HCT116 (cell line): ENCODE measurements around the gene FOXF2. TPM values are rescaled to one million over a fixed set of nuclear protein-coding genes. Genes with fewer than 3 reads are reported as not detected.

Source experiments
- ATAC-seq: fragments of 200-7000 bp; cut with Tn5 transposase; 2 replicates; pipeline ENCODE4 v1.9.1; 2020; ENCODE audit warnings: mild to moderate bottlenecking, moderate library complexity
- BruUV-seq: library from RNA; stranded (reverse); fragments of 400-500 nt; replicated peaks from 2 replicates; lab custom pipeline; 2021; lab: Mats Ljungman, UMichigan
- CTCF ChIA-PET: fragments of 300-600 bp; sonication (Branson Sonifier 250); formaldehyde crosslinking; loops from one replicate; lab custom pipeline; 2021; ENCODE audit warnings: antibody characterized with exemption; lab: Charles Lee
- POLR2A ChIA-PET: fragments of 300-600, 350-600 bp; sonication (Branson Sonifier 250); formaldehyde crosslinking; loops from one replicate; lab custom pipeline; 2021; ENCODE audit warnings: antibody characterized with exemption; lab: Charles Lee
- RAD21 ChIA-PET, 2 experiments: fragments of 300-600 bp; sonication (Branson Sonifier 250); formaldehyde crosslinking; loops; one replicate each; lab custom pipeline; 2023; ENCODE audit warnings: low total read pairs in 2 of 2; ENCODE audit not compliant: uncharacterized antibody in 2 of 2, unreplicated experiment in 2 of 2, low non-redundant PET in 1 of 2; lab: Charles Lee
- DNase-seq: peaks from one replicate; pipeline ENCODE4 v3.0.0-alpha.2; 2010; ENCODE audit warnings: low read depth, low spot score
- H2AFZ ChIP-seq: fragments of 200-600 bp; shearing (Covaris generic), sonication (generic); 2 replicates; pipeline ENCODE4 v1.6.1; 2017; ENCODE audit warnings: low read depth, mixed run types, mixed read lengths, antibody characterized with exemption, low read length; ENCODE audit not compliant: poor library complexity, severe bottlenecking
- H3K27ac ChIP-seq: 2 replicates; pipeline ENCODE4 v1.5.1; 2012; ENCODE audit warnings: low read depth, low read length
- H3K27me3 ChIP-seq: fragments of 200-600 bp; sonication (generic); 2 replicates; pipeline ENCODE4 v1.6.1; 2016; ENCODE audit warnings: mixed run types, low read length, mixed read lengths; ENCODE audit not compliant: insufficient read depth
- H3K36me3 ChIP-seq, 2 experiments: fragments of 200-500 bp in 1 of 2; fragments of 200-600 bp in 1 of 2; sonication (Bioruptor generic) in 1 of 2; sonication (generic) in 1 of 2; 2 replicates each; pipeline versions ENCODE4 v1.5.1 to v1.6.1; 2014 to 2016; ENCODE audit warnings: low read length in 2 of 2, inconsistent platforms in 1 of 2, mixed read lengths in 1 of 2, mixed run types in 1 of 2; ENCODE audit not compliant: insufficient read depth in 2 of 2, control insufficient read depth in 1 of 2
- H3K4me1 ChIP-seq, 2 experiments: fragments of 200-600 bp in 1 of 2; sonication (generic) in 1 of 2; 2 replicates each; pipeline versions ENCODE4 v1.5.1 to v1.6.1; 2012 to 2017; ENCODE audit warnings: low read length in 2 of 2, inconsistent platforms in 1 of 2, mild to moderate bottlenecking in 1 of 2, mixed read lengths in 1 of 2, mixed run types in 1 of 2, moderate library complexity in 1 of 2; ENCODE audit not compliant: insufficient read depth in 2 of 2, control insufficient read depth in 1 of 2
- H3K4me2 ChIP-seq: fragments of 200-600 bp; sonication (generic); 2 replicates; pipeline ENCODE4 v1.6.1; 2017; ENCODE audit warnings: mixed run types, low read length, mixed read lengths
- H3K4me3 ChIP-seq, 2 experiments: fragments of 200-600 bp in 1 of 2; sonication (generic) in 1 of 2; replicated peaks in 1 of 2; 2 replicates each; pipeline ENCODE4 v1.5.1; 2011 to 2016; ENCODE audit warnings: low read length in 2 of 2, control low read depth in 1 of 2, low read depth in 1 of 2, mild to moderate bottlenecking in 1 of 2, mixed read lengths in 1 of 2, mixed run types in 1 of 2
- H3K79me2 ChIP-seq: fragments of 200-600 bp; sonication (generic); 2 replicates; pipeline ENCODE4 v1.6.1; 2017; ENCODE audit warnings: mild to moderate bottlenecking, mixed run types, low read length, moderate library complexity, mixed read lengths; ENCODE audit not compliant: insufficient read depth
- H3K9ac ChIP-seq: fragments of 200-600 bp; sonication (generic); 2 replicates; pipeline ENCODE4 v1.6.1; 2016; ENCODE audit warnings: low read length, mixed read lengths
- H3K9me2 ChIP-seq: fragments of 200-600 bp; sonication (generic), shearing (Covaris generic); 2 replicates; pipeline ENCODE4 v1.6.1; 2017; ENCODE audit warnings: mixed run types, mild to moderate bottlenecking, moderate library complexity; ENCODE audit not compliant: insufficient read depth
- H3K9me3 ChIP-seq, 2 experiments: fragments of 200-500 bp in 1 of 2; fragments of 200-600 bp in 1 of 2; sonication (Bioruptor generic) in 1 of 2; sonication (generic) in 1 of 2; 2 replicates each; pipeline ENCODE4 v1.6.1; 2014 to 2017; ENCODE audit warnings: low read length in 2 of 2, mixed read lengths in 2 of 2, inconsistent platforms in 1 of 2, low read depth in 1 of 2, mild to moderate bottlenecking in 1 of 2, mixed run types in 1 of 2, moderate library complexity in 1 of 2; ENCODE audit not compliant: control insufficient read depth in 1 of 2, insufficient read depth in 1 of 2
- H4K20me1 ChIP-seq: fragments of 200-600 bp; sonication (generic), shearing (Covaris generic); 2 replicates; pipeline ENCODE4 v1.6.1; 2017; ENCODE audit warnings: mixed run types, mild to moderate bottlenecking, moderate library complexity; ENCODE audit not compliant: insufficient read depth
- ATF3 ChIP-seq: IDR thresholded peaks from 2 replicates; pipeline ENCODE4 v1.6.1; 2012
- CTCF ChIP-seq, 3 experiments: fragments of 200-600 bp in 1 of 3; sonication (generic) in 1 of 3; IDR thresholded peaks in 2 of 3; conservative IDR thresholded peaks in 1 of 3; 2 replicates each; pipeline ENCODE4 v1.5.1; 2012 to 2017; ENCODE audit warnings: low read depth in 2 of 3, low read length in 2 of 3, antibody characterized with exemption in 1 of 3, borderline replicate concordance in 1 of 3, control low read depth in 1 of 3, mild to moderate bottlenecking in 1 of 3, mixed read lengths in 1 of 3, mixed run types in 1 of 3, moderate library complexity in 1 of 3; ENCODE audit not compliant: insufficient read depth in 1 of 3
- FOSL1 ChIP-seq: IDR thresholded peaks from 2 replicates; pipeline ENCODE4 v1.6.1; 2012; ENCODE audit warnings: low read depth
- MAX ChIP-seq: IDR thresholded peaks from 2 replicates; pipeline ENCODE4 v1.6.1; 2012
- POLR2AphosphoS5 ChIP-seq: IDR thresholded peaks from 2 replicates; pipeline ENCODE4 v1.6.1; 2011; ENCODE audit warnings: mild to moderate bottlenecking, low read depth, low read length, moderate library complexity
- RAD21 ChIP-seq: IDR thresholded peaks from 2 replicates; pipeline ENCODE4 v1.6.1; 2012; ENCODE audit warnings: low read depth, mild to moderate bottlenecking
- ZBTB33 ChIP-seq: IDR thresholded peaks from 2 replicates; pipeline ENCODE4 v1.6.1; 2011; ENCODE audit warnings: mild to moderate bottlenecking, low read length, moderate library complexity; ENCODE audit not compliant: insufficient replicate concordance; ENCODE audit errors: extremely low read depth
- ZFX ChIP-seq: fragments of 450-650 bp; IDR thresholded peaks from 2 replicates; pipeline ENCODE4 v1.6.1; 2017
- ZNF274 ChIP-seq: fragments of 200-500 bp; sonication (Bioruptor generic); IDR thresholded peaks from 2 replicates; pipeline ENCODE4 v1.6.1; 2014; ENCODE audit warnings: mild to moderate bottlenecking, low read depth, low read length, inconsistent platforms
- intact Hi-C: fragments of 100-400 bp; cut with micrococcal nuclease; formaldehyde crosslinking; loops from 2 replicates; pipeline ENCODE4 v1.10.0; 2022
- total RNA-seq: library from RNA; stranded (reverse); gene quantifications from one replicate; pipeline ENCODE4 v1.2.1, GENCODE V29; 2021; ENCODE audit not compliant: unreplicated experiment

Gene FOXF2
- total RNA-seq, 1 experiment from 2014 or later = not detected

GRCh38 chr6:1420382-1420781, 31.0 kb downstream of the FOXF2 start:
- TF ChIP-seq ATF3 = no peak
- no peak for TF ChIP-seq RAD21
- no peak for TF ChIP-seq ZBTB33
- TF ChIP-seq ZNF274 = no peak
- TF ChIP-seq FOSL1 = no peak
- TF ChIP-seq ZFX = no peak
- CTCF ChIA-PET = interaction anchor here (5.4 kb wide), 1 partner anchor 16 kb away, joined by 29 read pairs; no protein-coding TSS in a partner anchor

GRCh38 chr6:1422290-1422689, 32.9 kb downstream of the FOXF2 start:
- ChIA-PET POLR2A (no interaction called here), CTCF (interaction anchor here (0.9 to 5.4 kb wide), 3 partner anchors 9 to 829 kb away, joined by 3 to 29 read pairs (median 3); no protein-coding TSS in a partner anchor), RAD21 (interaction anchor here in 1 of 2 experiments (0.7 kb wide), 1 partner anchor 511 kb away, joined by 4 read pairs; no protein-coding TSS in a partner anchor)
- no peak overlapping the region for H2AFZ ChIP-seq
- no peak overlapping the region for H3K27ac ChIP-seq
- intact Hi-C loops = loop anchor here (10.0 kb wide), 1 partner anchor 507 kb away; no protein-coding TSS in a partner anchor
- H3K9me3 ChIP-seq = no peaks in the 10 kb centered on the region
- H3K4me3 ChIP-seq = no peak overlapping the region
- no peak for ATAC-seq
- H3K27me3 ChIP-seq = no peaks in the 10 kb centered on the region
- H3K4me1 ChIP-seq = peaks cover 0 to 8% of the 10 kb centered on the region in 2 experiments; a peak in 2 of 4 replicates
- H3K9me2 ChIP-seq = no peaks in the 10 kb centered on the region
- H3K9ac ChIP-seq = no peak overlapping the region
- no peaks in the 10 kb centered on the region for H4K20me1 ChIP-seq
- DNase-seq = no peak
- BruUV-seq = no TSS peak
- no peak overlapping the region for H3K4me2 ChIP-seq
- H3K36me3 ChIP-seq = no peaks in the 10 kb centered on the region
- H3K79me2 ChIP-seq = no peaks in the 10 kb centered on the region
- TF ChIP-seq ZBTB33 (no peak), RAD21 (no peak), CTCF (IDR thresholded peaks at IDR 0.05 in 2 of 3, conservative IDR thresholded peaks at IDR 0.05 in 1 of 3; ENCODE audit: borderline replicate concordance in 1 of 3, insufficient read depth in 1 of 3, low read depth in 2 of 3, low read length in 2 of 3) (no peak), MAX (no peak), POLR2AphosphoS5 (no peak), ZNF274 (no peak)

More at GRCh38 chr6:1420382-1420781, 31.0 kb downstream of the FOXF2 start:
- Histone ChIP-seq H3K4me3 (no peak overlapping the region), H3K4me1 (peaks cover 0 to 8% of the 10 kb centered on the region in 2 experiments; a peak in 2 of 4 replicates), H2AFZ (no peak overlapping the region), H3K9me2 (no peaks in the 10 kb centered on the region), H3K9me3 (no peaks in the 10 kb centered on the region), H4K20me1 (no peaks in the 10 kb centered on the region), H3K4me2 (no peak overlapping the region), H3K9ac (no peak overlapping the region), H3K36me3 (no peaks in the 10 kb centered on the region), H3K27ac (no peak overlapping the region), H3K27me3 (no peaks in the 10 kb centered on the region), H3K79me2 (no peaks in the 10 kb centered on the region)
- ChIA-PET RAD21 (no interaction called here), POLR2A (no interaction called here)
- intact Hi-C loops = loop anchor here (10.0 kb wide), 1 partner anchor 506 kb away; no protein-coding TSS in a partner anchor
- no peak for DNase-seq
- no TSS peak for BruUV-seq
- ATAC-seq = no peak
